ENCODE results near the gene DENND1A. TPM values are rescaled to one million over a fixed set of nuclear protein-coding genes. Genes with fewer than 3 reads are reported as not detected.
"Not testable (repeated sequence)": the region's sequence is repeated elsewhere in the genome, so short reads cannot be mapped to it uniquely, and the experiment has no call there.

Gene DENND1A
- total RNA-seq, 2 donors from 2014 or later = 22.8 to 24.4 TPM

GRCh38 chr9:123445981-123446610 is 483.8 kb downstream of the DENND1A start:
- intact Hi-C loops (cut with DNase I) = no loop called here

GRCh38 chr9:123445116-123445515 is 484.8 kb downstream of the DENND1A start:
- no peak for DNase-seq (ENCODE audit: low spot score)

More at GRCh38 chr9:123445981-123446610, 483.8 kb downstream of the DENND1A start:
- DNase-seq (ENCODE audit: low spot score) = no peak

GRCh38 chr9:123441769-123442168 is 488.2 kb downstream of the DENND1A start:
- intact Hi-C loops (cut with DNase I) = no loop called here
- DNase-seq (ENCODE audit: low spot score) = no peak

More at GRCh38 chr9:123445116-123445515, 484.8 kb downstream of the DENND1A start:
- intact Hi-C loops (cut with DNase I) = no loop called here

- DNase-seq (ENCODE audit: low spot score) = no peak
Observed at GRCh38 chr9:123440256-123440655, 489.7 kb downstream of the DENND1A start.

GRCh38 chr9:123438821-123439220 is 491.1 kb downstream of the DENND1A start:
- intact Hi-C loops (cut with DNase I) = no loop called here
- DNase-seq (ENCODE audit: low spot score) = no peak

More at GRCh38 chr9:123440256-123440655, 489.7 kb downstream of the DENND1A start:
- intact Hi-C loops (cut with DNase I) = no loop called here

GRCh38 chr9:123438321-123438720 is 491.6 kb downstream of the DENND1A start:
- DNase-seq (ENCODE audit: low spot score) = no peak
- intact Hi-C loops (cut with DNase I) = no loop called here

GRCh38 chr9:123437201-123437600 is 492.7 kb downstream of the DENND1A start:
- DNase-seq (ENCODE audit: low spot score) = no peak
- intact Hi-C loops (cut with DNase I) = no loop called here

- intact Hi-C loops (cut with DNase I) = no loop called here
- no peak for DNase-seq (ENCODE audit: low spot score)
Observed at GRCh38 chr9:123435471-123435870, 494.5 kb downstream of the DENND1A start.

- intact Hi-C loops (cut with DNase I) = no loop called here
- DNase-seq (ENCODE audit: low spot score) = no peak
Observed at GRCh38 chr9:123434619-123435240, 495.2 kb downstream of the DENND1A start.

GRCh38 chr9:123432331-123433236 is 497.3 kb downstream of the DENND1A start:
- intact Hi-C loops (cut with DNase I) = no loop called here
- DNase-seq (ENCODE audit: low spot score) = no peak

- intact Hi-C loops (cut with DNase I) = no loop called here
- DNase-seq (ENCODE audit: low spot score) = no peak
Observed at GRCh38 chr9:123431581-123431980, 498.3 kb downstream of the DENND1A start.

- DNase-seq (ENCODE audit: low spot score); intact Hi-C loops (cut with DNase I): not testable (repeated sequence)
Observed at GRCh38 chr9:123428450-123428849, 501.5 kb downstream of the DENND1A start.

- no peak for DNase-seq (ENCODE audit: low spot score)
- intact Hi-C loops (cut with DNase I) = no loop called here
Observed at GRCh38 chr9:123426406-123426805, 503.5 kb downstream of the DENND1A start.

- peak; percentile 37 for DNase-seq (ENCODE audit: low spot score)
- intact Hi-C loops (cut with DNase I) = no loop called here
Observed at GRCh38 chr9:123425836-123426365, 504.0 kb downstream of the DENND1A start.

- DNase-seq (ENCODE audit: low spot score) = peak; percentile 56
- intact Hi-C loops (cut with DNase I) = no loop called here
Observed at GRCh38 chr9:123425261-123425821, 504.6 kb downstream of the DENND1A start.

GRCh38 chr9:123424552-123425225 is 505.2 kb downstream of the DENND1A start:
- intact Hi-C loops (cut with DNase I) = no loop called here
- no peak for DNase-seq (ENCODE audit: low spot score)

- DNase-seq (ENCODE audit: low spot score) = peak; percentile 58
- intact Hi-C loops (cut with DNase I) = no loop called here
Observed at GRCh38 chr9:123424131-123424530, 505.8 kb downstream of the DENND1A start.

- intact Hi-C loops (cut with DNase I) = no loop called here
- peak; percentile 49 for DNase-seq (ENCODE audit: low spot score)
Observed at GRCh38 chr9:123423311-123423640, 506.6 kb downstream of the DENND1A start.

Data from posterior vena cava (tissue), 2 donors.